Spleen (tissue), 7 donors: Measurements from ENCODE around the gene DLEC1.

Experiments
- CTCF ChIP-seq, 11 experiments: fragments of 200-600 bp in 7 of 11; fragments of 450-650 bp in 4 of 11; sonication (generic) in 4 of 11; IDR thresholded peaks in 8 of 11; conservative IDR thresholded peaks in 3 of 11; 1 replicate in 7 of 11; 2 replicates in 4 of 11; pipeline versions ENCODE4 v1.4.0 to v1.8.0; 2016 to 2021; ENCODE audit warnings: antibody characterized with exemption in 11 of 11, inconsistent platforms in 4 of 11, mild to moderate bottlenecking in 1 of 11
- POLR2A ChIP-seq, 3 donors: fragments of 450-650 bp; IDR thresholded peaks; one replicate each; pipeline ENCODE4 v1.5.1; 2017; ENCODE audit warnings: antibody characterized with exemption in 3 of 3, mild to moderate bottlenecking in 1 of 3
- donor health status: DM: no; HTN: no; CAD: no; lungs with moderate emphysema.
- donor health status: DM: no; HTN: no; CAD: no.
- donor health status: DM: no; HTN: no; CAD: no.

GRCh38 chr3:38105525-38105924, 66.5 kb downstream of the DLEC1 start:
- TF ChIP-seq POLR2A (IDR thresholded peaks at IDR 0.05) (no peak), CTCF (IDR thresholded peaks at IDR 0.05 in 8 of 11, conservative IDR thresholded peaks at IDR 0.05 in 3 of 11) (no peak)
